Right lobe of liver (tissue), 4 donors: ENCODE measurements around the gene CXCR6.

ENCODE experiments used
- POLR2A ChIP-seq: fragments of 450-650 bp; IDR thresholded peaks from one replicate; pipeline ENCODE4 v1.6.1; 2017; ENCODE audit warnings: antibody characterized with exemption, mild to moderate bottlenecking
- TF ChIP-seq, protein P1 (sequence below), 4 donors: fragments of 200-600 bp in 3 of 4; fragments of 450-650 bp in 1 of 4; IDR thresholded peaks; one replicate each; pipeline versions ENCODE4 v1.5.1 to v1.8.0; 2016 to 2022; ENCODE audit warnings: antibody characterized with exemption in 4 of 4, mild to moderate bottlenecking in 2 of 4
- donor health status: DM: no; HTN: no; CAD: no.
- donor health status: DM: no; HTN: no; CAD: no.
- donor health status: DM: no; HTN: yes; CAD: no.

DNA sequence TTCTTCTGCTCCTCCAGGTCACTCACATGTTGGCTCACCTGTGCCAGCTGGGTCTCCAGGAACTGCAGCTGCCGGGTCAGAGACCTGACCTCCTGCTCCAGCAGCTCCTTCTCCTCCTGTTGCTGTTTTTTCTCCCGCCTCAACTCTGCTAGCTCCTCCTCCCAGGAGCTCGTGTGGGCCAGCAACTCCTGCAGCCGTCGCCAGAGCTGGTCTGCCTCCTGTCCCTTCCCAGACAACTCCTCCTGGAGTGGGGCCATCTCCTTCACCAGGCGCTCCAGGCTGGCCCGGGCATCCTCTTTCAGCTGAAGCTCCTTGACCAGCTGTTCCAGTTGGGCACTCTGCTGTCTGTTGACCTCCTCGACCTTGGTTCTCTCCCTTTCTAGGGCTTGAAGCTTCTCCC is 24.5 kb downstream of the CXCR6 start:
- TF ChIP-seq POLR2A: no peak
- TF ChIP-seq, protein P1, sequence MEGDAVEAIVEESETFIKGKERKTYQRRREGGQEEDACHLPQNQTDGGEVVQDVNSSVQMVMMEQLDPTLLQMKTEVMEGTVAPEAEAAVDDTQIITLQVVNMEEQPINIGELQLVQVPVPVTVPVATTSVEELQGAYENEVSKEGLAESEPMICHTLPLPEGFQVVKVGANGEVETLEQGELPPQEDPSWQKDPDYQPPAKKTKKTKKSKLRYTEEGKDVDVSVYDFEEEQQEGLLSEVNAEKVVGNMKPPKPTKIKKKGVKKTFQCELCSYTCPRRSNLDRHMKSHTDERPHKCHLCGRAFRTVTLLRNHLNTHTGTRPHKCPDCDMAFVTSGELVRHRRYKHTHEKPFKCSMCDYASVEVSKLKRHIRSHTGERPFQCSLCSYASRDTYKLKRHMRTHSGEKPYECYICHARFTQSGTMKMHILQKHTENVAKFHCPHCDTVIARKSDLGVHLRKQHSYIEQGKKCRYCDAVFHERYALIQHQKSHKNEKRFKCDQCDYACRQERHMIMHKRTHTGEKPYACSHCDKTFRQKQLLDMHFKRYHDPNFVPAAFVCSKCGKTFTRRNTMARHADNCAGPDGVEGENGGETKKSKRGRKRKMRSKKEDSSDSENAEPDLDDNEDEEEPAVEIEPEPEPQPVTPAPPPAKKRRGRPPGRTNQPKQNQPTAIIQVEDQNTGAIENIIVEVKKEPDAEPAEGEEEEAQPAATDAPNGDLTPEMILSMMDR (IDR thresholded peaks at IDR 0.05): no peak
